Fibroblast of mammary gland (primary cell): ENCODE measurements around the gene STARD3.
A peak's percentile ranks its signal among the peaks of the same experiment; 100 is the strongest.
"Not testable (repeated sequence)": the region's sequence is repeated elsewhere in the genome, so short reads cannot be mapped to it uniquely, and the experiment has no call there.

Experiments used
- DNase-seq: peaks from one replicate; pipeline ENCODE4 v3.0.0-alpha.2; 2010; ENCODE audit warnings: low read depth
- H3K4me3 ChIP-seq: 2 replicates; pipeline ENCODE4 v1.5.1; 2011; ENCODE audit warnings: low read depth, mild to moderate bottlenecking, low read length, moderate library complexity; ENCODE audit not compliant: control insufficient read depth
- TF ChIP-seq, protein P1 (sequence below): conservative IDR thresholded peaks from 2 replicates; pipeline ENCODE4 v1.5.1; 2011; ENCODE audit warnings: low read depth, low read length, inconsistent platforms; ENCODE audit not compliant: control insufficient read depth, insufficient read depth

STARD3 gene

DNA sequence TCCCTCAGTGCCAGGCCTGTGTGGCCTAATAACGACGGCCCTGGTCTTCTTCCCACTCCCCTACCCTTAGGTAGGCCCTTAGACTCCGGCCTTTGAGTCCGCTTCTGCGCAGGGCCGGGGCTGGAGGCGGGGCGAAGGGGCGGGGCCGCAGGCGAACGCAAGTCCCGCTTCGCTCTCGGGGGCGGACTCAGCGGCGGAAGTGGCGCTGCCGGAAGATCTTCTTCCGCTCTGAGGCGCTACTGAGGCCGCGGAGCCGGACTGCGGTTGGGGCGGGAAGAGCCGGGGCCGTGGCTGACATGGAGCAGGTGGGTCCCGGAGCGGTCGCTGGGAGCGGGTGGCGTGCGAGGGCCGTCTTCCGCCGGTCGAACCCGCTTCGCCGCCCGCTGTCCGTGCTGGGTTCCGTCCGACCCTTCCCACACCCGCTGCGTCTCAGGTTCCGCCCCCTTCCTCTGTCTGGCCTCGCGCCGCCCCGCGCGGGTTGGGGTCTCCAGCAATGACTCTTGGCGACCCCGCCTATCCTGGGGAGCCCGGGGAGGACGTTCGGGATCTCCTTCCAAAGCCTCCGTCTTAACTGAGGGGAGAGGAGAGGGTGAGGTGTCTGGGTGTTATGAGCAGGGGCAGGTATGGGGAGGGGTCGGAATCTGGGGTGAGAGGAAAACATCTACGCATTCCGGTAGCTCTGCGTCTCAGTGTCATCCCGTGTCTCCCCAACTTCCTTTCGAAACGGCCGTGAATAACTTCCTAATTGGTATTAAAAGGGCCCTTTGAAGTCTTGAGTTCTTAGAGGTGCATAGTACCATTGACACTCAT, at the start of gene STARD3:
Gene STARD3, plus strand, starts transcription at position 218 of the 810 bp plus-strand sequence. CDS start 16,388 bp downstream, outside the sequence.
- H3K4me3 ChIP-seq = peak within 1 kb of the TSS; percentile 77
- peak; percentile 75 for DNase-seq
- TF ChIP-seq, protein P1, sequence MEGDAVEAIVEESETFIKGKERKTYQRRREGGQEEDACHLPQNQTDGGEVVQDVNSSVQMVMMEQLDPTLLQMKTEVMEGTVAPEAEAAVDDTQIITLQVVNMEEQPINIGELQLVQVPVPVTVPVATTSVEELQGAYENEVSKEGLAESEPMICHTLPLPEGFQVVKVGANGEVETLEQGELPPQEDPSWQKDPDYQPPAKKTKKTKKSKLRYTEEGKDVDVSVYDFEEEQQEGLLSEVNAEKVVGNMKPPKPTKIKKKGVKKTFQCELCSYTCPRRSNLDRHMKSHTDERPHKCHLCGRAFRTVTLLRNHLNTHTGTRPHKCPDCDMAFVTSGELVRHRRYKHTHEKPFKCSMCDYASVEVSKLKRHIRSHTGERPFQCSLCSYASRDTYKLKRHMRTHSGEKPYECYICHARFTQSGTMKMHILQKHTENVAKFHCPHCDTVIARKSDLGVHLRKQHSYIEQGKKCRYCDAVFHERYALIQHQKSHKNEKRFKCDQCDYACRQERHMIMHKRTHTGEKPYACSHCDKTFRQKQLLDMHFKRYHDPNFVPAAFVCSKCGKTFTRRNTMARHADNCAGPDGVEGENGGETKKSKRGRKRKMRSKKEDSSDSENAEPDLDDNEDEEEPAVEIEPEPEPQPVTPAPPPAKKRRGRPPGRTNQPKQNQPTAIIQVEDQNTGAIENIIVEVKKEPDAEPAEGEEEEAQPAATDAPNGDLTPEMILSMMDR = no peak

DNA sequence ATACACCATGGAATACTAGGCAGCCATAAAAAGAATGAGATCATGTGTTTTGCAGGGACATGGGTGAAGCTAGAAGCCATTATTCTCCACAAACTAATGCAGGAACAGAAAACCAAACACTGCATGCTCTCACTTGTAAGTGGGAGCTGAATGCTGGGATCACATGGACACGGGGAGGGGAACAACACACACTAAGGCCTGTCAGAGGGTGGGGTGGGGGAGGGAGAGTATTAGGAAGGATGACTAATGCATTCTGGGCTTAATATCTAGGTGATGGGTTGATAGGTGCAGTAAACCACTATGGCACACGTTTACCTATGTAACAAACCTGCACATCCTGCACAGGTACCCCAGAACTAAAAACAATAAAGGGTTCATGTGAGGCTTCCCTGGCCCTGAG, 46.8 kb upstream of the STARD3 start:
- H3K4me3 ChIP-seq, DNase-seq: not testable (repeated sequence)

DNA sequence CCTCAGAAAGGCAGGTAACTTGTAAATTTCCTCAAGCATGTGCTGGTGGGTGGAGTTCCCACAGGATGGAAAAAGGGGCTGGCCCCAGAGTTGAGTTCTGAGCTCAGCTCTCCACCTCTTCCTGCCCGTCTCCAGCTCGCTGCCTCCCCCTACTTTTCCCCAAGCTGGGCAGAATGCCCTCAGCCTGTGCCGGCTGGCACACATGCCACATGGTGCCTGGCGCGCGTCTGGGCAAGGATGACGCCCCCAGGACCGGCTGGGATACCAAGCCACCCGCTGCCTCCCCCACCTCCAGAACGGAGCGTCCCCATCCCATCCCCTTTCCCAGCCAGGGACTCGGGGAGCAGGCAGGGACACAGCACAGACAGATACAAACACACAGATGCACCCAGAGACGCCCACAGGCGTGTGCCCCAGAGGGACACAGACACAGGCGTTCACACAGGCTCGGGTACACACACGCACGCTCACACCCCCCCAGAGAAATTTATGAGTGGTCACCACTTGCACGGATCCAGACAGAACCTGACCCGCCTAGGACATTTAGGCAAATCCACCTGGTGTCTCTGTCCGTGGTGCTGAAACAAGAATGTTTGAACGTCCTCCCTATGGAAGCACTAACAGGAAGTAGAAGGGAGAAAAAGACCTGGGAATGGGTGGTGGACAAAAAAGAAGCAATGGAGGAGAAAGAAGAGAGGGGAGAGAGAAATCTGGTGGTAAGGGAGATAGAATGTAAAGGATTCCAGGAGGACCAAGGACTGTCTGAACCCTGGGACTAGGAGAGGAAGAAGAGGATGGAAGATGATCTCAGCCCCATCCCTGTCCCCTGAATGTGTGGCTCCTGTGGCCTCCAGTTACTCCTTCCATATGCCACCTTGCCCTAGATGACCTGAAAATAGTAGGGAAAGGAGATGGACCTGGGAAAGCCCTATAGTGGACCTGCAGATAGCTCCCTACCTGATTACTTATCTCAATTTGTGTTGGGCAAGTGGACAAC, 44.7 kb upstream of the STARD3 start:
- peak; percentile 43 for DNase-seq
- H3K4me3 ChIP-seq = no peak overlapping the region
- TF ChIP-seq, protein P1 = no peak

DNA sequence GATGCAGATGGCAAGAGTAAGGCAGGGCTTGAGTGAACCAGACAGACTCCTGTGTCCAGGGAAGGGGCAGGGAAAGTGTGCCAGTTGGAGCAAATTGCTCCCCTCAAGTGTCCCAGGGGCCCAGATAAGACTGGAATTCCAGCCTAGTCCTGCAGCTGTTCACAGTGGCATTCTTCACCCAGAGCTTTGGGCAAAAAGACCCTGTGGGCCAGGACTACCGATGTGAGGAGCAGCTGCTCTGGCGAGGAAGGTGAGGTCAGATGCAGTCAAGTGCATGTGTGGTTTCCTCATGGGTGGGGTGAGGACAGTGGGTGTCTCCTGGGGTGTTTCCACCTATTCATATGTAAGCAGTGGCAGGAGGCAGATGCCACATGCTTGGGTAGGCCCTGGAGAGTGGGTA, 43.6 kb upstream of the STARD3 start:
- no peak overlapping the region for H3K4me3 ChIP-seq
- TF ChIP-seq, protein P1 = no peak
- no peak for DNase-seq

DNA sequence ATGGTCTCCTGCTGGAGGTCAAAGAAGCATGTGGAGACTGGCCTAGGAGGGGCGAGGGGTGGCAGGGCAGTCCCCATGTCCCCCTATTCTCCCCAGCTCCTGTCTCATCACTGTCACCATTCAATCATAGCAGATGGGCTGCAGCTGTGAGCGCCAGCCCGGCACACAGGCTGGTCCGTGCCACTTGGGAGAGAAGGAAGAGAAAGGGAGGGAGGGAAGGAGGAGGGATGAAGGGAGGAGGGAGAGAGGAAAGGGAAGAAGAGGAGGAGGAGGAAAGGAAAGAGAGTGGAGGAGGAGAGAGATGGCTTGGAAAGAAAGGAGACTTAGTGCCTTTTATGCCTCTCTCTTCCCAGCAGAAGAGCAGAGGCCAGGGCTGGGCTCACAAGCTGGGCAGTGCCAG, 41.6 kb upstream of the STARD3 start:
- no peak for DNase-seq
- TF ChIP-seq, protein P1 = no peak
- no peak overlapping the region for H3K4me3 ChIP-seq

- TF ChIP-seq, protein P1 = no peak
- no peak overlapping the region for H3K4me3 ChIP-seq
- no peak for DNase-seq
Measured at GRCh38 chr17:39595928-39596510, 40.9 kb upstream of the STARD3 start.
